OCI-LY7 (cell line): ENCODE measurements around the gene KCNQ1OT1.

Experiments
- EZH2phosphoT487 ChIP-seq: fragments of 200-600 bp; sonication (generic); IDR thresholded peaks from 2 replicates; pipeline ENCODE4 v1.6.1; 2018; ENCODE audit warnings: low read depth, borderline replicate concordance, mild to moderate bottlenecking, mixed run types, antibody characterized with exemption, low read length, moderate library complexity, mixed read lengths
- TF ChIP-seq, protein P1 (sequence below): fragments of 200-600 bp; sonication (generic); conservative IDR thresholded peaks from 2 replicates; pipeline ENCODE4 v1.5.1; 2014; ENCODE audit warnings: mild to moderate bottlenecking, antibody characterized with exemption, low read length, moderate library complexity, mixed read lengths

GRCh38 chr11:2582351-2582945 is 117.3 kb downstream of the KCNQ1OT1 start:
- TF ChIP-seq EZH2phosphoT487, result no peak
- TF ChIP-seq, protein P1, sequence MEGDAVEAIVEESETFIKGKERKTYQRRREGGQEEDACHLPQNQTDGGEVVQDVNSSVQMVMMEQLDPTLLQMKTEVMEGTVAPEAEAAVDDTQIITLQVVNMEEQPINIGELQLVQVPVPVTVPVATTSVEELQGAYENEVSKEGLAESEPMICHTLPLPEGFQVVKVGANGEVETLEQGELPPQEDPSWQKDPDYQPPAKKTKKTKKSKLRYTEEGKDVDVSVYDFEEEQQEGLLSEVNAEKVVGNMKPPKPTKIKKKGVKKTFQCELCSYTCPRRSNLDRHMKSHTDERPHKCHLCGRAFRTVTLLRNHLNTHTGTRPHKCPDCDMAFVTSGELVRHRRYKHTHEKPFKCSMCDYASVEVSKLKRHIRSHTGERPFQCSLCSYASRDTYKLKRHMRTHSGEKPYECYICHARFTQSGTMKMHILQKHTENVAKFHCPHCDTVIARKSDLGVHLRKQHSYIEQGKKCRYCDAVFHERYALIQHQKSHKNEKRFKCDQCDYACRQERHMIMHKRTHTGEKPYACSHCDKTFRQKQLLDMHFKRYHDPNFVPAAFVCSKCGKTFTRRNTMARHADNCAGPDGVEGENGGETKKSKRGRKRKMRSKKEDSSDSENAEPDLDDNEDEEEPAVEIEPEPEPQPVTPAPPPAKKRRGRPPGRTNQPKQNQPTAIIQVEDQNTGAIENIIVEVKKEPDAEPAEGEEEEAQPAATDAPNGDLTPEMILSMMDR, result no peak
